Ishikawa (cell line): ENCODE measurements around the gene NOX3.

Experiments
- CEBPB ChIP-seq: IDR thresholded peaks from 2 replicates; pipeline ENCODE4 v1.6.1; 2012
- CREB1 ChIP-seq: IDR thresholded peaks from 2 replicates; pipeline ENCODE4 v1.6.1; 2012; ENCODE audit warnings: low read depth
- EGR1 ChIP-seq: IDR thresholded peaks from 2 replicates; pipeline ENCODE4 v1.6.1; 2012
- EP300 ChIP-seq: IDR thresholded peaks from 2 replicates; pipeline ENCODE4 v1.6.1; 2012; ENCODE audit warnings: borderline replicate concordance
- FOXM1 ChIP-seq: IDR thresholded peaks from 2 replicates; pipeline ENCODE4 v1.6.1; 2012; ENCODE audit warnings: low read depth, borderline replicate concordance
- MAX ChIP-seq: IDR thresholded peaks from 2 replicates; pipeline ENCODE4 v1.6.1; 2012
- NFIC ChIP-seq: IDR thresholded peaks from 2 replicates; pipeline ENCODE4 v1.6.1; 2012
- RAD21 ChIP-seq: IDR thresholded peaks from 2 replicates; pipeline ENCODE4 v1.6.1; 2012; ENCODE audit warnings: low read depth
- REST ChIP-seq: IDR thresholded peaks from 2 replicates; pipeline ENCODE4 v1.6.1; 2012; ENCODE audit warnings: low read depth, mild to moderate bottlenecking
- TAF1 ChIP-seq: IDR thresholded peaks from 2 replicates; pipeline ENCODE4 v1.6.1; 2012; ENCODE audit warnings: low read depth, mild to moderate bottlenecking
- TCF12 ChIP-seq: IDR thresholded peaks from 2 replicates; pipeline ENCODE4 v1.6.1; 2012; ENCODE audit warnings: low read depth
- TEAD4 ChIP-seq: IDR thresholded peaks from 2 replicates; pipeline ENCODE4 v1.6.1; 2012
- USF1 ChIP-seq: IDR thresholded peaks from 2 replicates; pipeline ENCODE4 v1.6.1; 2012
- YY1 ChIP-seq: IDR thresholded peaks from 2 replicates; pipeline ENCODE4 v1.6.1; 2012; ENCODE audit warnings: low read depth
- ZBTB7A ChIP-seq: IDR thresholded peaks from 2 replicates; pipeline ENCODE4 v1.6.1; 2012; ENCODE audit warnings: low read depth

Gene NOX3

GRCh38 chr6:155439376-155439775 is 16.3 kb downstream of the NOX3 start:
- no peak for TF ChIP-seq FOXM1
- no peak for TF ChIP-seq MAX
- no peak for TF ChIP-seq CEBPB
- TF ChIP-seq YY1 = no peak
- no peak for TF ChIP-seq REST
- TF ChIP-seq TCF12 = no peak
- TF ChIP-seq CREB1 = no peak
- TF ChIP-seq RAD21 = no peak
- TF ChIP-seq EGR1 = no peak
- no peak for TF ChIP-seq EP300

GRCh38 chr6:155436981-155437749 is 18.5 kb downstream of the NOX3 start:
- no peak for TF ChIP-seq ZBTB7A
- TF ChIP-seq USF1 = no peak

- TF ChIP-seq ZBTB7A (no peak), YY1 (no peak), CREB1 (no peak), TCF12 (no peak), EP300 (no peak), MAX (no peak), FOXM1 (no peak), NFIC (no peak), TAF1 (no peak), USF1 (no peak), RAD21 (no peak), CEBPB (no peak), REST (no peak), EGR1 (no peak)
These were observed 20.7 kb downstream of the NOX3 start for GRCh38 chr6:155434829-155435423.

- TF ChIP-seq CEBPB (no peak), REST (no peak), TEAD4 (no peak), TAF1 (no peak), RAD21 (no peak), NFIC (no peak), EGR1 (no peak), USF1 (no peak), ZBTB7A (no peak), FOXM1 (no peak), CREB1 (no peak), YY1 (no peak), MAX (no peak), EP300 (no peak), TCF12 (no peak)
These were observed 21.5 kb downstream of the NOX3 start for GRCh38 chr6:155434096-155434495.
